Neural crest cell (in vitro differentiated cells): ENCODE data around the gene SLC1A2. TPM values are rescaled to one million over a fixed set of nuclear protein-coding genes. Genes with fewer than 3 reads are reported as not detected.

Experiments used
- DNase-seq: peaks from one replicate; pipeline ENCODE4 v3.0.0; 2021; ENCODE audit warnings: low read depth, mixed read lengths, low spot score
- H3K27ac Mint-ChIP-seq: one replicate; pipeline ENCODE4 v1.8.0; 2021; ENCODE audit warnings: mild to moderate bottlenecking, mixed read lengths; ENCODE audit not compliant: unreplicated experiment
- H3K27me3 Mint-ChIP-seq: 2 replicates; pipeline ENCODE4 v1.8.0; 2021; ENCODE audit warnings: low read depth, mild to moderate bottlenecking, mixed read lengths
- H3K36me3 Mint-ChIP-seq: 2 replicates; pipeline ENCODE4 v1.8.0; 2021; ENCODE audit warnings: low read depth, mild to moderate bottlenecking, mixed read lengths
- H3K4me1 Mint-ChIP-seq: 2 replicates; pipeline ENCODE4 v1.8.0; 2021; ENCODE audit warnings: mixed read lengths
- H3K4me3 Mint-ChIP-seq: one replicate; pipeline ENCODE4 v1.8.0; 2021; ENCODE audit warnings: mild to moderate bottlenecking, mixed read lengths
- H3K9me3 Mint-ChIP-seq: 2 replicates; pipeline ENCODE4 v1.8.0; 2021; ENCODE audit warnings: mixed read lengths
- CTCF ChIP-seq: fragments of 200-600 bp; sonication (generic); conservative IDR thresholded peaks from 2 replicates; pipeline ENCODE4 v1.5.0; 2021; ENCODE audit warnings: antibody characterized with exemption, mild to moderate bottlenecking
- total RNA-seq: library from RNA; stranded (reverse); gene quantifications from 2 replicates; pipeline ENCODE4 v1.2.1, GENCODE V29; 2021

SLC1A2 gene
- total RNA-seq, 1 donor from 2014 or later = 2.7 TPM

- no peaks in the 10 kb centered on the region for H3K36me3 Mint-ChIP-seq
- no peaks in the 10 kb centered on the region for H3K4me1 Mint-ChIP-seq
- no peak overlapping the region for H3K4me3 Mint-ChIP-seq
- DNase-seq = no peak
- H3K27ac Mint-ChIP-seq = no peak overlapping the region
- TF ChIP-seq CTCF = no peak
- no peaks in the 10 kb centered on the region for H3K27me3 Mint-ChIP-seq
- peaks cover 3% of the 10 kb centered on the region for H3K9me3 Mint-ChIP-seq
These were observed 121.0 kb downstream of the SLC1A2 start for GRCh38 chr11:35298369-35298768.

- H3K27ac Mint-ChIP-seq = no peak overlapping the region
- H3K4me1 Mint-ChIP-seq = no peaks in the 10 kb centered on the region
- no peaks in the 10 kb centered on the region for H3K27me3 Mint-ChIP-seq
- peaks cover 3% of the 10 kb centered on the region for H3K9me3 Mint-ChIP-seq
- no peak overlapping the region for H3K4me3 Mint-ChIP-seq
- DNase-seq = no peak
- TF ChIP-seq CTCF = no peak
- no peaks in the 10 kb centered on the region for H3K36me3 Mint-ChIP-seq
These were observed 123.6 kb downstream of the SLC1A2 start for GRCh38 chr11:35295751-35296150.

GRCh38 chr11:35293699-35294098 is 125.7 kb downstream of the SLC1A2 start:
- no peaks in the 10 kb centered on the region for H3K27me3 Mint-ChIP-seq
- H3K36me3 Mint-ChIP-seq = no peaks in the 10 kb centered on the region
- no peak overlapping the region for H3K4me3 Mint-ChIP-seq
- H3K4me1 Mint-ChIP-seq = no peaks in the 10 kb centered on the region
- H3K9me3 Mint-ChIP-seq = peaks cover 3% of the 10 kb centered on the region
- no peak for TF ChIP-seq CTCF
- H3K27ac Mint-ChIP-seq = no peak overlapping the region
- no peak for DNase-seq

GRCh38 chr11:35293035-35293434 is 126.3 kb downstream of the SLC1A2 start:
- Mint-ChIP-seq H3K9me3 (peaks cover 3% of the 10 kb centered on the region), H3K27me3 (no peaks in the 10 kb centered on the region), H3K27ac (no peak overlapping the region), H3K4me3 (no peak overlapping the region), H3K36me3 (no peaks in the 10 kb centered on the region), H3K4me1 (no peaks in the 10 kb centered on the region)
- TF ChIP-seq CTCF = no peak
- no peak for DNase-seq

GRCh38 chr11:35292279-35292678 is 127.1 kb downstream of the SLC1A2 start:
- DNase-seq = no peak
- Mint-ChIP-seq H3K9me3 (peaks cover 3% of the 10 kb centered on the region), H3K27ac (no peak overlapping the region)

More at GRCh38 chr11:35292279-35292678, 127.1 kb downstream of the SLC1A2 start:
- TF ChIP-seq CTCF = no peak
- Mint-ChIP-seq H3K4me1 (no peaks in the 10 kb centered on the region), H3K4me3 (no peak overlapping the region), H3K36me3 (no peaks in the 10 kb centered on the region), H3K27me3 (no peaks in the 10 kb centered on the region)
